K562 (cell line): ENCODE results near the gene HDAC7. TPM values are rescaled to one million over a fixed set of nuclear protein-coding genes. Genes with fewer than 3 reads are reported as not detected.

Source experiments
- CEBPG ChIP-seq, 3 experiments: fragments of 200-800 bp in 1 of 3; sonication (Bioruptor generic) in 1 of 3; sonication (generic) in 1 of 3; formaldehyde crosslinking in 1 of 3; IDR thresholded peaks in 2 of 3; conservative IDR thresholded peaks in 1 of 3; 2 replicates each; pipeline versions ENCODE4 v1.6.1 to v1.8.0; 2016 to 2022; ENCODE audit warnings: missing compliant biosample characterization in 2 of 3, missing genetic modification characterization in 2 of 3, mild to moderate bottlenecking in 1 of 3, missing genetic modification reagents in 1 of 3
- DMBX1 ChIP-seq: fragments of 250-450 bp; sonication (Bioruptor Pico); IDR thresholded peaks from 2 replicates; pipeline ENCODE4 v1.8.0; 2022; ENCODE audit warnings: inconsistent platforms, mild to moderate bottlenecking, moderate library complexity, borderline replicate concordance
- ETS2 ChIP-seq: IDR thresholded peaks from 2 replicates; pipeline ENCODE4 v1.6.1; 2016; ENCODE audit warnings: borderline replicate concordance, missing genetic modification characterization, mild to moderate bottlenecking, moderate library complexity, missing compliant biosample characterization; ENCODE audit not compliant: poor library complexity, severe bottlenecking
- FOXP1 ChIP-seq: sonication (generic); formaldehyde crosslinking; IDR thresholded peaks from 2 replicates; pipeline ENCODE4 v1.8.0; 2022; ENCODE audit warnings: mild to moderate bottlenecking, missing genetic modification reagents
- HCFC1 ChIP-seq: IDR thresholded peaks from 2 replicates; pipeline ENCODE4 v1.6.1; 2012; ENCODE audit warnings: low read depth, low read length, improper control_type of control experiment
- HLTF ChIP-seq: fragments of 450-650 bp; IDR thresholded peaks from 2 replicates; pipeline ENCODE4 v1.6.1; 2016
- KAT8 ChIP-seq: fragments of 450-650 bp; IDR thresholded peaks from 2 replicates; pipeline ENCODE4 v1.6.1; 2016; ENCODE audit warnings: low read depth, mild to moderate bottlenecking
- MYC ChIP-seq, 2 experiments: fragments of 250-450 bp in 1 of 2; sonication (Bioruptor Pico) in 1 of 2; IDR thresholded peaks; 2 replicates each; pipeline versions ENCODE4 v1.5.1 to v1.6.1; 2012 to 2021; ENCODE audit warnings: low read depth in 2 of 2, borderline replicate concordance in 1 of 2, improper control_type of control experiment in 1 of 2, low read length in 1 of 2, mild to moderate bottlenecking in 1 of 2, moderate library complexity in 1 of 2
- NUFIP1 ChIP-seq: fragments of 450-650 bp; IDR thresholded peaks from 2 replicates; pipeline ENCODE4 v1.6.1; 2018; ENCODE audit not compliant: partially characterized antibody
- OTX1 ChIP-seq: fragments of 450-650 bp; formaldehyde crosslinking; IDR thresholded peaks from 2 replicates; pipeline ENCODE4 v1.4.0; 2022; ENCODE audit warnings: mild to moderate bottlenecking
- PCBP2 ChIP-seq: fragments of 200-400 bp; formaldehyde crosslinking; IDR thresholded peaks from 2 replicates; pipeline ENCODE4 v1.6.1; 2018; ENCODE audit warnings: low read length, low read depth, mild to moderate bottlenecking, moderate library complexity; ENCODE audit not compliant: poor library complexity, severe bottlenecking
- POU5F1 ChIP-seq: fragments of 150-350 bp; IDR thresholded peaks from 2 replicates; pipeline ENCODE4 v1.6.1; 2014; ENCODE audit warnings: borderline replicate concordance, low read length, low read depth, mild to moderate bottlenecking; ENCODE audit not compliant: partially characterized antibody
- PTRF ChIP-seq: fragments of 450-650 bp; IDR thresholded peaks from 2 replicates; pipeline ENCODE4 v1.6.1; 2016; ENCODE audit warnings: mild to moderate bottlenecking, missing genetic modification characterization, missing compliant biosample characterization
- PURB ChIP-seq: sonication (generic); formaldehyde crosslinking; IDR thresholded peaks from 2 replicates; pipeline ENCODE4 v1.9.0; 2021; ENCODE audit warnings: low read depth, mild to moderate bottlenecking, missing genetic modification reagents
- RBM14 ChIP-seq: fragments of 200-400 bp; formaldehyde crosslinking; IDR thresholded peaks from 2 replicates; pipeline ENCODE4 v1.6.1; 2018; ENCODE audit warnings: low read depth, mild to moderate bottlenecking, low read length, moderate library complexity, borderline replicate concordance; ENCODE audit not compliant: insufficient read depth
- SETDB1 ChIP-seq: IDR thresholded peaks from one replicate; pipeline ENCODE4 v1.6.1; 2012; ENCODE audit warnings: low read length, control low read depth, inconsistent platforms
- SMARCB1 ChIP-seq: IDR thresholded peaks from 2 replicates; pipeline ENCODE4 v1.6.1; 2011; ENCODE audit warnings: improper control_type of control experiment, low read depth; ENCODE audit not compliant: insufficient read length
- SMARCE1 ChIP-seq: fragments of 450-650 bp; IDR thresholded peaks from 2 replicates; pipeline ENCODE4 v1.7.1; 2016; ENCODE audit warnings: mild to moderate bottlenecking
- TFAM ChIP-seq: fragments of 250-450 bp; sonication (Bioruptor Pico); conservative IDR thresholded peaks from 2 replicates; pipeline ENCODE4 v1.5.0; 2021; ENCODE audit warnings: mild to moderate bottlenecking, moderate library complexity
- ZNF23 ChIP-seq: fragments of 250-450 bp; sonication (Bioruptor Pico); IDR thresholded peaks from 2 replicates; pipeline ENCODE4 v1.4.0; 2020; ENCODE audit warnings: mild to moderate bottlenecking
- ZNF384 ChIP-seq: IDR thresholded peaks from 2 replicates; pipeline ENCODE4 v1.6.1; 2012; ENCODE audit warnings: low read depth, low read length, improper control_type of control experiment
- polyA plus RNA-seq, 8 experiments: library from polyadenylated mRNA; depleted of rRNA in 4 of 8; stranded (reverse) in 5 of 8; unstranded in 3 of 8; fragments of >200 nt; fragmentation: Nextera tagmentation in 2 of 8; fragmentation: Illumina TruSeq in 1 of 8; extraction: Ambion mirVana in 2 of 8; extraction: Trizol in 1 of 8; gene quantifications; 2 replicates each; pipeline versions ENCODE4 v1.2.1 to v1.2.3, GENCODE V29; 2011 to 2014; ENCODE audit warnings: inconsistent platforms in 1 of 8, missing spikeins in 1 of 8
- total RNA-seq, 7 experiments: library from RNA; depleted of rRNA in 6 of 7; stranded (reverse); fragments of >200 nt in 6 of 7; fragmentation: Illumina TruSeq in 2 of 7; extraction: Trizol in 2 of 7; gene quantifications; 2 replicates each; pipeline versions ENCODE4 v1.2.1 to v1.2.3, GENCODE V29; 2011 to 2021; ENCODE audit warnings: low replicate concordance in 1 of 7
- TF ChIP-seq, protein P1 (sequence below): fragments of 250-450 bp; sonication (Bioruptor Pico); IDR thresholded peaks from 2 replicates; pipeline ENCODE4 v1.5.0; 2020; ENCODE audit warnings: mild to moderate bottlenecking, borderline replicate concordance
- TF ChIP-seq, protein P2 (sequence below), 2 experiments: fragments of 150-350 bp in 1 of 2; IDR thresholded peaks; 2 replicates each; pipeline ENCODE4 v1.6.1; 2012 to 2016; ENCODE audit warnings: low read depth in 2 of 2, low read length in 2 of 2, mild to moderate bottlenecking in 1 of 2, moderate library complexity in 1 of 2

The HDAC7 gene
- total and polyA plus RNA-seq, 9 of the 15 experiments (the other 6 are each of a cell fraction or from before 2014, with no cell fraction given), result 2.5 to 129 (median 31.1) TPM

DNA sequence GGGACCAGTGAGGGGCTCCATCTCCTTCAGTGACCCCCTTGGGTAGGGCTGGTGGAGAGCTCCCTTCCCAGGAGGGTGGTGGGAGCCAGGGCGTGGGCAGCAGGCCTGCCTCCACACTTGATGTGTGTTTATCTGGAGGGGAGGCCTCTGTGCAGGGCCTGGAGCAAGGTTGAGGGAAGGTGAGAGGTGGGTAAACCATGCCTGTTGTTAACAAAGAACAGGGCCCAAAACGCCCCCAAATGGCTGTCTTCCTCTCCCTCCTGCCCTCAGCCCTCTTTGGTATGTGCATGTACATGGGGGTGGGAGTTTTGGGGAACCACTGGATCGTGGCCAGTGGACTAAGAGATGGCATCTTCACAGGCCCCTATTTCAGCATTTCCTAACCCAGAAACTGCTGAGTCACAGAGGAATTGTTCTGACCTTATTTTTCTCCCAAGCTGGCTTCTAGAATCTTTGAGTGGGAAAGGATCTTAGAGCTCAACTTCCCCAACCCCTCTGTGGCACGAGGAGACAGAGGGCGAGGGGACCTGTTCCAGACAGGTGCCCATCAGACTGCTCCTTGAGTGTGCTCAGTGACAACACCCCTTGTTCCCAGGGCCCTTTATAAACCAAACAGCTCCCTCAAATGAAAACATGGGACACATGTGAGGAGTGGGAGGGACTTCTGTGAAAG is 43.1 kb downstream of the HDAC7 start (continued):
- TF ChIP-seq ZNF384 (no peak), HLTF (no peak), PURB (CRISPR knock-in tag) (no peak), MYC (IDR thresholded peaks at IDR 0.05; ENCODE audit: low read depth, low read length) (no peak), MYC (CRISPR knock-in tag; IDR thresholded peaks at IDR 0.05; ENCODE audit: borderline replicate concordance, low read depth) (no peak), SETDB1 (no peak), CEBPG (CRISPR knock-in tag; IDR thresholded peaks at IDR 0.05) (0 out of 2 replicates have a peak, but pooled peaks have one; percentile 13), CEBPG (tag; conservative IDR thresholded peaks at IDR 0.05 in 1 of 2, IDR thresholded peaks at IDR 0.05 in 1 of 2) (peak in 1 of 2 experiments; percentile 19; a peak in 1 of 4 replicates), DMBX1 (peak; percentile 37; the same call in 1 of the 2 replicates), RBM14 (no peak), PCBP2 (no peak), NUFIP1 (no peak), PTRF (tag) (no peak), FOXP1 (CRISPR knock-in tag) (no peak), TFAM (no peak), KAT8 (no peak), POU5F1 (no peak), HCFC1 (no peak), OTX1 (CRISPR knock-in tag) (no peak), SMARCE1 (0 out of 2 replicates have a peak, but pooled peaks have one; percentile 29), SMARCB1 (no peak), ETS2 (no peak), ZNF23 (CRISPR knock-in tag) (no peak)
- TF ChIP-seq, protein P1, sequence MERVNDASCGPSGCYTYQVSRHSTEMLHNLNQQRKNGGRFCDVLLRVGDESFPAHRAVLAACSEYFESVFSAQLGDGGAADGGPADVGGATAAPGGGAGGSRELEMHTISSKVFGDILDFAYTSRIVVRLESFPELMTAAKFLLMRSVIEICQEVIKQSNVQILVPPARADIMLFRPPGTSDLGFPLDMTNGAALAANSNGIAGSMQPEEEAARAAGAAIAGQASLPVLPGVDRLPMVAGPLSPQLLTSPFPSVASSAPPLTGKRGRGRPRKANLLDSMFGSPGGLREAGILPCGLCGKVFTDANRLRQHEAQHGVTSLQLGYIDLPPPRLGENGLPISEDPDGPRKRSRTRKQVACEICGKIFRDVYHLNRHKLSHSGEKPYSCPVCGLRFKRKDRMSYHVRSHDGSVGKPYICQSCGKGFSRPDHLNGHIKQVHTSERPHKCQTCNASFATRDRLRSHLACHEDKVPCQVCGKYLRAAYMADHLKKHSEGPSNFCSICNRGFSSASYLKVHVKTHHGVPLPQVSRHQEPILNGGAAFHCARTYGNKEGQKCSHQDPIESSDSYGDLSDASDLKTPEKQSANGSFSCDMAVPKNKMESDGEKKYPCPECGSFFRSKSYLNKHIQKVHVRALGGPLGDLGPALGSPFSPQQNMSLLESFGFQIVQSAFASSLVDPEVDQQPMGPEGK (CRISPR knock-in tag), result no peak
- TF ChIP-seq, protein P2, sequence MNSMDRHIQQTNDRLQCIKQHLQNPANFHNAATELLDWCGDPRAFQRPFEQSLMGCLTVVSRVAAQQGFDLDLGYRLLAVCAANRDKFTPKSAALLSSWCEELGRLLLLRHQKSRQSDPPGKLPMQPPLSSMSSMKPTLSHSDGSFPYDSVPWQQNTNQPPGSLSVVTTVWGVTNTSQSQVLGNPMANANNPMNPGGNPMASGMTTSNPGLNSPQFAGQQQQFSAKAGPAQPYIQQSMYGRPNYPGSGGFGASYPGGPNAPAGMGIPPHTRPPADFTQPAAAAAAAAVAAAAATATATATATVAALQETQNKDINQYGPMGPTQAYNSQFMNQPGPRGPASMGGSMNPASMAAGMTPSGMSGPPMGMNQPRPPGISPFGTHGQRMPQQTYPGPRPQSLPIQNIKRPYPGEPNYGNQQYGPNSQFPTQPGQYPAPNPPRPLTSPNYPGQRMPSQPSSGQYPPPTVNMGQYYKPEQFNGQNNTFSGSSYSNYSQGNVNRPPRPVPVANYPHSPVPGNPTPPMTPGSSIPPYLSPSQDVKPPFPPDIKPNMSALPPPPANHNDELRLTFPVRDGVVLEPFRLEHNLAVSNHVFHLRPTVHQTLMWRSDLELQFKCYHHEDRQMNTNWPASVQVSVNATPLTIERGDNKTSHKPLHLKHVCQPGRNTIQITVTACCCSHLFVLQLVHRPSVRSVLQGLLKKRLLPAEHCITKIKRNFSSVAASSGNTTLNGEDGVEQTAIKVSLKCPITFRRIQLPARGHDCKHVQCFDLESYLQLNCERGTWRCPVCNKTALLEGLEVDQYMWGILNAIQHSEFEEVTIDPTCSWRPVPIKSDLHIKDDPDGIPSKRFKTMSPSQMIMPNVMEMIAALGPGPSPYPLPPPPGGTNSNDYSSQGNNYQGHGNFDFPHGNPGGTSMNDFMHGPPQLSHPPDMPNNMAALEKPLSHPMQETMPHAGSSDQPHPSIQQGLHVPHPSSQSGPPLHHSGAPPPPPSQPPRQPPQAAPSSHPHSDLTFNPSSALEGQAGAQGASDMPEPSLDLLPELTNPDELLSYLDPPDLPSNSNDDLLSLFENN (IDR thresholded peaks at IDR 0.05; ENCODE audit: low read depth in 2 of 2, low read length in 2 of 2), result no peak
